GM12878 (cell line): ENCODE results near the gene RANBP1.

Experiments used
- BHLHE40 ChIP-seq, 2 experiments: fragments of 450-650 bp in 1 of 2; IDR thresholded peaks; 2 replicates each; pipeline ENCODE4 v1.6.1; 2011 to 2017; ENCODE audit warnings: low read depth in 2 of 2, borderline replicate concordance in 1 of 2, improper control_type of control experiment in 1 of 2, low read length in 1 of 2, mild to moderate bottlenecking in 1 of 2
- GATAD2B ChIP-seq: fragments of 450-650 bp; conservative IDR thresholded peaks from 2 replicates; pipeline ENCODE4 v1.6.1; 2017; ENCODE audit warnings: low read depth, mild to moderate bottlenecking, moderate library complexity
- MEF2B ChIP-seq: fragments of 450-650 bp; IDR thresholded peaks from 2 replicates; pipeline ENCODE4 v1.6.1; 2018; ENCODE audit warnings: mild to moderate bottlenecking, moderate library complexity; ENCODE audit not compliant: partially characterized antibody, poor library complexity, severe bottlenecking
- MXI1 ChIP-seq: fragments of 150-350 bp; IDR thresholded peaks from 2 replicates; pipeline ENCODE4 v1.6.1; 2011; ENCODE audit warnings: low read depth, mild to moderate bottlenecking, inconsistent platforms, low read length, improper control_type of control experiment
- NFIC ChIP-seq: IDR thresholded peaks from 2 replicates; pipeline ENCODE4 v1.6.1; 2012; ENCODE audit warnings: low read depth, mild to moderate bottlenecking, inconsistent platforms, low read length, moderate library complexity
- NR2F1 ChIP-seq: fragments of 450-650 bp; conservative IDR thresholded peaks from 2 replicates; pipeline ENCODE4 v1.6.1; 2017; ENCODE audit warnings: mild to moderate bottlenecking
- PBX3 ChIP-seq: IDR thresholded peaks from 2 replicates; pipeline ENCODE4 v1.6.1; 2011; ENCODE audit warnings: mild to moderate bottlenecking, low read depth, low read length, moderate library complexity; ENCODE audit not compliant: insufficient replicate concordance
- POLR2AphosphoS5 ChIP-seq: IDR thresholded peaks from 2 replicates; pipeline ENCODE4 v1.6.1; 2011; ENCODE audit warnings: mild to moderate bottlenecking, low read length, inconsistent platforms
- SMAD1 ChIP-seq: fragments of 450-650 bp; IDR thresholded peaks from 2 replicates; pipeline ENCODE4 v1.6.1; 2018; ENCODE audit warnings: mild to moderate bottlenecking, low read depth; ENCODE audit not compliant: partially characterized antibody
- TF ChIP-seq, protein P1 (sequence below): IDR thresholded peaks from 2 replicates; pipeline ENCODE4 v1.6.1; 2011; ENCODE audit warnings: borderline replicate concordance, low read depth, mild to moderate bottlenecking, moderate library complexity, low read length; ENCODE audit not compliant: insufficient read depth, poor library complexity, severe bottlenecking
- TF ChIP-seq, protein P2 (sequence below), 3 experiments: IDR thresholded peaks in 2 of 3; conservative IDR thresholded peaks in 1 of 3; 2 replicates each; pipeline ENCODE4 v1.5.1; 2011; ENCODE audit warnings: low read depth in 3 of 3, low read length in 3 of 3, mild to moderate bottlenecking in 3 of 3, control low read depth in 2 of 3, moderate library complexity in 2 of 3, inconsistent platforms in 1 of 3, mixed read lengths in 1 of 3; ENCODE audit not compliant: control insufficient read depth in 2 of 3, insufficient read depth in 1 of 3; ENCODE audit errors: extremely low read depth in 1 of 3
- TF ChIP-seq, protein P3 (sequence below): IDR thresholded peaks from 2 replicates; pipeline ENCODE4 v1.6.1; 2012; ENCODE audit warnings: low read depth, low read length, improper control_type of control experiment

DNA sequence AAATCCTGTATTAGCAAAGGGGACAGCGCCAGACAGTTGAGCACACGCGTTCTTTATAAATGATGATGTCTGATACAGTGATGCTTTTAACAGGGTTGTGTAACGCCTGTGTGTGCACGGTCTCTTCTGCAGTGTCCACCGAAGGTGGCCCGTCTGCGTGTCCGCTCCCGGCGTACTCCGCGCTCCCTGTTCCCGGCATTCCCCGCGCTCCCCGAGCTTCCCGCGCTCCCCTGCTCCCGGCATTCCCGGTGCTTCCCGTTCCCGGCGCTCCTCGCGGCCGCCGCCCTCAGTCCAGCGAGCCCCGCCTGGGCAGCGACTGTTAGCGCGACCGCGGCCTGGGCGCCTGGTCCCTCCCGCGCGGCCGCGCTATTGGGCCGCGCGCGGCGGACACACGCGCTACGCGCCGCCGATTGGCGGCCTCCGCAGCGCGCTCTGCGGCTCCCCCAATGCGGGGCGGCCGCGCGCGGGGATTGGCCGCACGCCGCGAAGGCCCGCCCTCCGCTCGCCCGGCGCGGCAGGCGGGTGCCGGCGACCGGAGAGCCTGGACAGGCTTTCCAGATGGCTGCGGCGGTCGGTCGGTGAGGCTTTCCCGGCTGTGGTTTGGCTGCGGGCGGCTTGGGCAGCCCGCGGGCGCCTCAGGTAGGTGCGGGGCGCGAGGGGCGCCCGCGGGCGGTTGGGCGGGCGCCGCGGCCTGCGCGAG lies 36.0 kb upstream of the RANBP1 start, which contains the start of gene DGCR8:
- TF ChIP-seq, protein P1, sequence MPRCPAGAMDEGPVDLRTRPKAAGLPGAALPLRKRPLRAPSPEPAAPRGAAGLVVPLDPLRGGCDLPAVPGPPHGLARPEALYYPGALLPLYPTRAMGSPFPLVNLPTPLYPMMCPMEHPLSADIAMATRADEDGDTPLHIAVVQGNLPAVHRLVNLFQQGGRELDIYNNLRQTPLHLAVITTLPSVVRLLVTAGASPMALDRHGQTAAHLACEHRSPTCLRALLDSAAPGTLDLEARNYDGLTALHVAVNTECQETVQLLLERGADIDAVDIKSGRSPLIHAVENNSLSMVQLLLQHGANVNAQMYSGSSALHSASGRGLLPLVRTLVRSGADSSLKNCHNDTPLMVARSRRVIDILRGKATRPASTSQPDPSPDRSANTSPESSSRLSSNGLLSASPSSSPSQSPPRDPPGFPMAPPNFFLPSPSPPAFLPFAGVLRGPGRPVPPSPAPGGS = no peak
- TF ChIP-seq POLR2AphosphoS5 (peak; percentile 59; the same call in 1 of the 2 replicates), NFIC (no peak), MXI1 (no peak), MEF2B (no peak), GATAD2B (peak; percentile 92), BHLHE40 (IDR thresholded peaks at IDR 0.05; ENCODE audit: borderline replicate concordance in 1 of 2, low read depth in 2 of 2, low read length in 1 of 2) (peak in 1 of 2 experiments; percentile 56; a peak in 2 of 4 replicates), NR2F1 (peak; percentile 76; the same call in 1 of the 2 replicates), PBX3 (peak; percentile 57), SMAD1 (no peak)
- TF ChIP-seq, protein P2, sequence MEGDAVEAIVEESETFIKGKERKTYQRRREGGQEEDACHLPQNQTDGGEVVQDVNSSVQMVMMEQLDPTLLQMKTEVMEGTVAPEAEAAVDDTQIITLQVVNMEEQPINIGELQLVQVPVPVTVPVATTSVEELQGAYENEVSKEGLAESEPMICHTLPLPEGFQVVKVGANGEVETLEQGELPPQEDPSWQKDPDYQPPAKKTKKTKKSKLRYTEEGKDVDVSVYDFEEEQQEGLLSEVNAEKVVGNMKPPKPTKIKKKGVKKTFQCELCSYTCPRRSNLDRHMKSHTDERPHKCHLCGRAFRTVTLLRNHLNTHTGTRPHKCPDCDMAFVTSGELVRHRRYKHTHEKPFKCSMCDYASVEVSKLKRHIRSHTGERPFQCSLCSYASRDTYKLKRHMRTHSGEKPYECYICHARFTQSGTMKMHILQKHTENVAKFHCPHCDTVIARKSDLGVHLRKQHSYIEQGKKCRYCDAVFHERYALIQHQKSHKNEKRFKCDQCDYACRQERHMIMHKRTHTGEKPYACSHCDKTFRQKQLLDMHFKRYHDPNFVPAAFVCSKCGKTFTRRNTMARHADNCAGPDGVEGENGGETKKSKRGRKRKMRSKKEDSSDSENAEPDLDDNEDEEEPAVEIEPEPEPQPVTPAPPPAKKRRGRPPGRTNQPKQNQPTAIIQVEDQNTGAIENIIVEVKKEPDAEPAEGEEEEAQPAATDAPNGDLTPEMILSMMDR (IDR thresholded peaks at IDR 0.05 in 2 of 3, conservative IDR thresholded peaks at IDR 0.05 in 1 of 3; ENCODE audit: control insufficient read depth in 2 of 3, extremely low read depth in 1 of 3, insufficient read depth in 1 of 3, low read depth in 3 of 3, low read length in 3 of 3) = no peak
- TF ChIP-seq, protein P3, sequence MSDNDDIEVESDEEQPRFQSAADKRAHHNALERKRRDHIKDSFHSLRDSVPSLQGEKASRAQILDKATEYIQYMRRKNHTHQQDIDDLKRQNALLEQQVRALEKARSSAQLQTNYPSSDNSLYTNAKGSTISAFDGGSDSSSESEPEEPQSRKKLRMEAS = no peak
